Trophoblast cell (in vitro differentiated cells and primary cell): ENCODE measurements around the gene SETDB1.

ENCODE experiments used
- DNase-seq, 2 donors: peaks; one replicate each; pipeline ENCODE4 v3.0.0-alpha.2; 2016
- H2AFZ ChIP-seq: 2 replicates; pipeline ENCODE4 v1.6.1; 2013; ENCODE audit warnings: low read length, moderate library complexity, mild to moderate bottlenecking; ENCODE audit not compliant: insufficient read depth, poor library complexity
- H2AK5ac ChIP-seq: 2 replicates; pipeline ENCODE4 v1.6.1; 2013; ENCODE audit warnings: mild to moderate bottlenecking, low read length
- H2BK120ac ChIP-seq: 2 replicates; pipeline ENCODE4 v1.6.1; 2013; ENCODE audit warnings: low read length, mild to moderate bottlenecking, moderate library complexity; ENCODE audit not compliant: insufficient read depth, poor library complexity
- H2BK12ac ChIP-seq: 2 replicates; pipeline ENCODE4 v1.6.1; 2013; ENCODE audit warnings: mild to moderate bottlenecking, low read length, moderate library complexity
- H2BK5ac ChIP-seq: 2 replicates; pipeline ENCODE4 v1.6.1; 2013; ENCODE audit warnings: low read length, low read depth, moderate library complexity, mild to moderate bottlenecking; ENCODE audit not compliant: poor library complexity
- H3K14ac ChIP-seq: 2 replicates; pipeline ENCODE4 v1.6.1; 2013; ENCODE audit warnings: mild to moderate bottlenecking, low read length
- H3K18ac ChIP-seq: 2 replicates; pipeline ENCODE4 v1.6.1; 2013; ENCODE audit warnings: mild to moderate bottlenecking, low read length
- H3K23ac ChIP-seq: 2 replicates; pipeline ENCODE4 v1.6.1; 2013; ENCODE audit warnings: low read length
- H3K27ac ChIP-seq: 2 replicates; pipeline ENCODE4 v1.5.1; 2013; ENCODE audit warnings: low read depth, mild to moderate bottlenecking, inconsistent platforms, low read length, moderate library complexity
- H3K27me3 ChIP-seq: 2 replicates; pipeline ENCODE4 v1.6.1; 2013; ENCODE audit warnings: inconsistent platforms, mild to moderate bottlenecking, low read length, moderate library complexity; ENCODE audit not compliant: insufficient read depth
- H3K36me3 ChIP-seq, 2 experiments: 1 replicate in 1 of 2; 2 replicates in 1 of 2; pipeline ENCODE4 v1.6.1; 2013; ENCODE audit warnings: low read length in 2 of 2, mild to moderate bottlenecking in 2 of 2, moderate library complexity in 1 of 2; ENCODE audit not compliant: insufficient read depth in 2 of 2, control insufficient read depth in 1 of 2
- H3K4ac ChIP-seq: 2 replicates; pipeline ENCODE4 v1.6.1; 2013; ENCODE audit warnings: low read depth, mild to moderate bottlenecking, low read length, moderate library complexity
- H3K4me1 ChIP-seq, 2 experiments: 1 replicate in 1 of 2; 2 replicates in 1 of 2; pipeline ENCODE4 v1.6.1; 2013; ENCODE audit warnings: low read length in 2 of 2, mild to moderate bottlenecking in 2 of 2, moderate library complexity in 1 of 2; ENCODE audit not compliant: insufficient read depth in 2 of 2, control insufficient read depth in 1 of 2
- H3K4me2 ChIP-seq: 2 replicates; pipeline ENCODE4 v1.6.1; 2013; ENCODE audit warnings: inconsistent platforms, mild to moderate bottlenecking, low read length, moderate library complexity
- H3K4me3 ChIP-seq: 2 replicates; pipeline ENCODE4 v1.5.1; 2013; ENCODE audit warnings: mild to moderate bottlenecking, low read depth, low read length, inconsistent platforms
- H3K79me1 ChIP-seq: one replicate; pipeline ENCODE4 v1.6.1; 2013; ENCODE audit warnings: low read length
- H3K79me2 ChIP-seq: 2 replicates; pipeline ENCODE4 v1.6.1; 2013; ENCODE audit warnings: low read length, mild to moderate bottlenecking; ENCODE audit not compliant: control insufficient read depth, insufficient read depth, poor library complexity
- H3K9ac ChIP-seq: 2 replicates; pipeline ENCODE4 v1.6.1; 2013; ENCODE audit warnings: mild to moderate bottlenecking, low read length
- H3K9me3 ChIP-seq: 2 replicates; pipeline ENCODE4 v1.6.1; 2013; ENCODE audit warnings: low read depth, mild to moderate bottlenecking, control low read depth, inconsistent platforms, low read length; ENCODE audit not compliant: insufficient read depth
- H4K12ac ChIP-seq: 2 replicates; pipeline ENCODE4 v1.6.1; 2013; ENCODE audit warnings: low read depth, mild to moderate bottlenecking, low read length, moderate library complexity
- H4K8ac ChIP-seq: 2 replicates; pipeline ENCODE4 v1.6.1; 2013; ENCODE audit warnings: low read depth, mild to moderate bottlenecking, low read length, moderate library complexity
- H4K91ac ChIP-seq: one replicate; pipeline ENCODE4 v1.6.1; 2013; ENCODE audit warnings: low read depth, mild to moderate bottlenecking, low read length, moderate library complexity
- WGBS: extraction: QIAGEN DNeasy Blood & Tissue Kit; methylation state at CpG from one replicate; pipeline ENCODE4 v1.1.7; 2013; ENCODE audit warnings: missing lambda C conversion rate; ENCODE audit not compliant: insufficient read length, insufficient coverage; ENCODE audit errors: extremely low coverage; 5-methylcytosine and 5-hydroxymethylcytosine counted together

The SETDB1 gene

GRCh38 chr1:150973258-150973835, 47.2 kb downstream of the SETDB1 start:
- no peak overlapping the region for H3K27ac ChIP-seq
- H3K14ac ChIP-seq, result peak overlapping the region; percentile 34
- no peak overlapping the region for H2AFZ ChIP-seq
- H4K8ac ChIP-seq, result peak overlapping the region; percentile 25
- H3K18ac ChIP-seq, result peak overlapping the region; percentile 35
- no peak for DNase-seq
- no peak overlapping the region for H3K23ac ChIP-seq
- H3K36me3 ChIP-seq, result peaks cover 6% of the 10 kb centered on the region in 2 experiments
- WGBS, result no CpG with 5 or more reads among the region's 15 CpGs
- H3K4ac ChIP-seq, result peak overlapping the region; percentile 90
- no peak overlapping the region for H4K91ac ChIP-seq
- no peak overlapping the region for H2BK5ac ChIP-seq
- peak overlapping the region; percentile 19 for H4K12ac ChIP-seq
- H3K9ac ChIP-seq, result peak overlapping the region; percentile 94
- H3K4me2 ChIP-seq, result peak overlapping the region; percentile 92
- no peak overlapping the region for H2BK120ac ChIP-seq
- H3K9me3 ChIP-seq, result no peaks in the 10 kb centered on the region
- peak overlapping the region; percentile 45 for H2AK5ac ChIP-seq
- H3K4me1 ChIP-seq, result peaks cover 34 to 35% of the 10 kb centered on the region in 2 experiments
- H3K27me3 ChIP-seq, result no peaks in the 10 kb centered on the region
- H3K79me1 ChIP-seq, result peaks cover 10% of the 10 kb centered on the region
- peaks cover 18% of the 10 kb centered on the region for H3K79me2 ChIP-seq
- peak overlapping the region; percentile 88 for H3K4me3 ChIP-seq
- H2BK12ac ChIP-seq, result no peak overlapping the region

- Histone ChIP-seq H2AK5ac (peak overlapping the region; percentile 45), H2BK120ac (peak overlapping the region; percentile 69), H3K27ac (peak overlapping the region; percentile 59), H3K18ac (peak overlapping the region; percentile 60), H3K4me2 (peak overlapping the region; percentile 92), H4K12ac (peak overlapping the region; percentile 65), H3K4me3 (peak overlapping the region; percentile 88), H3K14ac (peak overlapping the region; percentile 34), H4K8ac (peak overlapping the region; percentile 68), H3K79me1 (peaks cover 10% of the 10 kb centered on the region), H3K79me2 (peaks cover 18% of the 10 kb centered on the region), H3K4me1 (peaks cover 34 to 35% of the 10 kb centered on the region in 2 experiments), H2BK5ac (peak overlapping the region; percentile 57), H3K9ac (peak overlapping the region; percentile 94), H2BK12ac (no peak overlapping the region), H3K27me3 (no peaks in the 10 kb centered on the region), H2AFZ (peak overlapping the region; percentile 42), H3K23ac (no peak overlapping the region), H3K36me3 (no peaks in the 10 kb centered on the region), H3K9me3 (no peaks in the 10 kb centered on the region), H4K91ac (peak overlapping the region; percentile 82), H3K4ac (peak overlapping the region; percentile 90)
- DNase-seq, result peak; percentile 29 to 58
- WGBS, result no CpG with 5 or more reads among the region's 67 CpGs
These were observed 47.8 kb downstream of the SETDB1 start for GRCh38 chr1:150973836-150974579.

GRCh38 chr1:150974580-150975478, 48.7 kb downstream of the SETDB1 start, which contains the start of gene CERS2:
CERS2 (minus strand) TSS chr1:150974835; CDS start chr1:150969090, 5,745 bp downstream.
- Histone ChIP-seq H3K9me3 (no peaks in the 10 kb centered on the region), H3K4me2 (peak within 1 kb of the TSS; percentile 92), H3K9ac (peak within 1 kb of the TSS; percentile 94), H2BK5ac (peak within 1 kb of the TSS; percentile 57), H3K14ac (peak within 1 kb of the TSS; percentile 79), H3K79me1 (peaks cover 10% of the 10 kb centered on the region), H3K18ac (peak within 1 kb of the TSS; percentile 91), H3K23ac (no peak within 1 kb of the TSS), H4K8ac (peak within 1 kb of the TSS; percentile 88), H3K4me3 (peak within 1 kb of the TSS; percentile 88), H3K27me3 (no peaks in the 10 kb centered on the region), H2AFZ (peak within 1 kb of the TSS; percentile 42), H3K4me1 (peaks cover 34 to 35% of the 10 kb centered on the region in 2 experiments), H3K4ac (peak within 1 kb of the TSS; percentile 90), H2BK120ac (peak within 1 kb of the TSS; percentile 73), H4K12ac (peak within 1 kb of the TSS; percentile 65), H3K27ac (peak within 1 kb of the TSS; percentile 59), H2AK5ac (peak within 1 kb of the TSS; percentile 45), H3K36me3 (no peaks in the 10 kb centered on the region), H4K91ac (peak within 1 kb of the TSS; percentile 86), H3K79me2 (peaks cover 18% of the 10 kb centered on the region), H2BK12ac (no peak within 1 kb of the TSS)
- DNase-seq, result peak; percentile 73 to 88
- WGBS, result no CpG with 5 or more reads among the region's 106 CpGs

- Histone ChIP-seq H2BK5ac (no peak overlapping the region), H3K9me3 (no peaks in the 10 kb centered on the region), H3K79me2 (peaks cover 14% of the 10 kb centered on the region), H3K23ac (no peak overlapping the region), H3K27me3 (no peaks in the 10 kb centered on the region), H3K4me3 (no peak overlapping the region), H2BK120ac (no peak overlapping the region), H3K4me1 (peaks cover 28 to 33% of the 10 kb centered on the region in 2 experiments), H4K8ac (no peak overlapping the region), H3K27ac (no peak overlapping the region), H3K18ac (no peak overlapping the region), H4K12ac (no peak overlapping the region), H3K9ac (no peak overlapping the region), H3K14ac (no peak overlapping the region), H4K91ac (no peak overlapping the region), H3K79me1 (peaks cover 10% of the 10 kb centered on the region), H3K4me2 (no peak overlapping the region), H2AFZ (no peak overlapping the region), H2AK5ac (no peak overlapping the region), H3K4ac (no peak overlapping the region), H2BK12ac (no peak overlapping the region), H3K36me3 (no peaks in the 10 kb centered on the region)
- DNase-seq, result no peak
- no CpG with 5 or more reads among the region's 9 CpGs for WGBS
These were observed 50.2 kb downstream of the SETDB1 start for GRCh38 chr1:150976401-150976821.
